COR-L47 (cell line): ENCODE measurements around the gene WNT2B.

ENCODE experiments used
- DNase-seq: peaks from one replicate; lab custom pipeline; 2025; lab: John Stamatoyannopoulos, UW

WNT2B gene

GRCh38 chr1:112527266-112528010 is 18.7 kb downstream of the WNT2B start:
- DNase-seq, result no peak

- no peak for DNase-seq
These were observed 19.3 kb downstream of the WNT2B start for GRCh38 chr1:112528076-112528475.

DNA sequence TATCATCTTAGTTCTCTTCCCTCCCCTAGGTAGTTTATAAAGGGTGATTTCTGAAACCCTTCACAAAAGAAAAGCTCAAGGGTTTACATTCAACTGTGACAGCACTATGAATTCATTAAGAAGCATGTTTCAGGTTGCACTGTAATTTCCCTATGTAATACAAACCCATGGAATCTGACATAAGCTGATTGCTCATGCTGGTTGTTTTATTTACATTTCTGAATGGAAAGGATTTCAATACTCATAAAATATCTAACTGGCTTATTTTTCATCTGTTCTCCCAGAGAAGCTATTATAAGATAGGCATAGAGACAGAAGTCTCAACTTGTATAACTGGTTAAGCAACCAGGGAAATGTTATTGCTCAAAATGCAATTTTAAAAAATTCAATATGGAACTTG is 20.5 kb downstream of the WNT2B start:
- DNase-seq, result no peak

- DNase-seq, result no peak
These were observed 22.1 kb downstream of the WNT2B start for GRCh38 chr1:112530832-112531231.

GRCh38 chr1:112532064-112532463 is 23.3 kb downstream of the WNT2B start:
- DNase-seq, result no peak

GRCh38 chr1:112533029-112533428 is 24.3 kb downstream of the WNT2B start:
- DNase-seq, result no peak

- DNase-seq, result no peak
These were observed 27.8 kb downstream of the WNT2B start for GRCh38 chr1:112536561-112536960.

- DNase-seq, result no peak
These were observed 28.7 kb downstream of the WNT2B start for GRCh38 chr1:112537456-112537855.

DNA sequence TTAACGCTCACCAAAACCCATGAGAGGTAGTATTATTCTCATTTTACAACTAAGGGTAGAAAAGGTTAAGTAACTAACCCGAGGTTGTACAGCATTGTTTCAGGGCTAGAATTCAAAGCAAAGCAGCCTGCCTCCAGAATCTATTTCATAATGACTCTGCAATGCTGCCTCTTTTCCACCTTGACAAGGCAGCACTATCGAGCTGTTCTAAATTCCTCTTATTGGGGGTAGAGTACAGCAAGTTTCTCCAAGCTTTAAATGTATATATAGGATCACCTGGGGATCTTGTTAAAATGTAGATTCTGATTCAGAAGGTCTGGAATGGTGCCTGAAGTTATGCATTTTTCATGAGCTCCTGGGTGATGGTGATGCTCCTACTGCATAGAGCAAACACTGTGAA is 30.1 kb downstream of the WNT2B start:
- no peak for DNase-seq

DNA sequence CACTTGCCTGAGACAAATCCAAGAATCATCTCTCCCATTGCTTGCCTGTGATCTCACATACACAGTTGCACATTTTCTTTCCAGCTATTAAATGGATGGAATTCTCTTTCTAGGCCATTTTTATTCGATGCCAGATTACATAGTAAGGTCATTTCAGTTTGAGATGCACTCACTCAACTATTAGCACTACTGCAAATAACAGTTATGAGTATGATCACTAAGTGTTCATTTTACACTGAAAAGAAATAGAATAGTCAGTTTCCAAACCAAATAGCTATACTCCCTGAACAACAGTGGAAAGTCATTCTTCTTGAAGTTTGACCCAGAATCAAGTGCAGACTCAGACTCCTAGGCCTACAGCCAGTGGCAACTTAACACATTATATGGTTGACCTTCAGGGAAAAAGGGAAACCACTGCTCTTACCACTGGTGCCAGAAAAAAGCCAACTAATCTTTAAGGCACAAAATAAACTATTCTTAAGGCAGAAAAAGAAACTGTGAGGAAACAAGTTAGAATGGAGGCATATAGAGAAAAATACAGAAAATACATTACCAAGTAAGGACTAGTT is 31.5 kb downstream of the WNT2B start:
- DNase-seq, result no peak

GRCh38 chr1:112541299-112541698 is 32.5 kb downstream of the WNT2B start:
- no peak for DNase-seq

DNA sequence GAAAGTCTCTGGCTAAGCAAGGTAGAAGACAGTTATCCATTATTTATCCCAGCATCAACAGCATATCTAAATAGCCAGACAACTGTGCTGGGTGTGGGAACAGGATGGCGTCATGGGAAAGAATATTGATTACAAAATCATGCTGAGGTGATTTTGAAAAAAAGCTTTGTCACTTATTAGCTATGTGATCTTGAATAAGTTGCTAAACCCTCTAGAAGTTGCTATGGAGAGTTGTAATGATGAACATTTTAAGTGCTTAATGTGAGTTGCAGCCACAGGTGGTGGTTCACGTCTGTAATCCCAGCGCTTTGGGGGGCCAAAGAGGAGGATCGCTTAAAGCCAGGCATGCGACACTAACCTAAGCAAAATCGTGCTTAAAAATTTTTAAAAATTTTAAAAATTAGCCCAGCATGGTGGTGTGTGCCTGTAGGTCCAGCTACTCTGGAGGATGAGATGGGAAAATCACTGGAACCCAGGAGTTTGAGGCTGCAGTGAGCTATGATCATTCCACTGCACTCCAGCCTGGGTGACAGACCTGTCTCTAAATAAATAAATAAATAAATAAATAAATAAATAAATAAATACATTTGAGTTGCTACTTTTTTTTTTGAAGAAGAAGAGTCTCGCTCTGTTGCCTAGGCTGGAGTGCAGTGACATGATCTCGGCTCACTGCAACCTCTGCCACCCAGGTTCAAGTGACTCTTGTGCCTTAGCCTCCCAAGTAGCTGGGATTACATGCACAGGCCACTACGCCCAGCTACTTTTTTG is 33.6 kb downstream of the WNT2B start:
- DNase-seq, result no peak

DNA sequence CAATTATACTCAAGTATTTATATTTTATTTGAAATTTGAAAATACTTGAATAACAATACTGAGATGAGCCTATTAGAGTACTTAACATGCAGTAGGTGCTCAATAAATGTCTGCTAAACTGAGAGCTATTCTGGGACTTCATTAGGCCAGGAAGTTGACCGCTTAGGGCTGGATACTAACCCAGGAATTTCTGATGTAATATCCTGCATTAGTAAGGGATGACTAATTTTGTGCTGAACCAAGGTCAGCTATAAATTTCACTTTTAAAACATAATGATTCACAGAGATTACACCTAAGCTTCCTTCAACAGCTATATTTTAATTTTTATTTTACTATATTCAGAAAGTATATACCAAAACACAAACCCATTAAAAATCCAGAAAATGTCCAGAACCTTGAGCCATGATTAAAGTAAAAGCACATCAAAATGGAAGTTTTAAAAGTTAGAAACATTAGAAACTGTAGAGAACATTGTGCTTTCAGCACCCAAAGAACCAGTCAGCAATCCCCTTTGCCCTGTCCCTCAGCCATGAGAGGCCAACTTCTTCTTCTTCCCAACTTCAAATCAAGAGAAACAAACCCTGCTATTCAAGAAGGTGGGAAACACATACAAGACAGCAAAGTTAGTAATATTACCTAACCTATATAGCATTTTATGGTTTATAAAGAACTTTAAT is 35.4 kb downstream of the WNT2B start:
- DNase-seq, result no peak

DNA sequence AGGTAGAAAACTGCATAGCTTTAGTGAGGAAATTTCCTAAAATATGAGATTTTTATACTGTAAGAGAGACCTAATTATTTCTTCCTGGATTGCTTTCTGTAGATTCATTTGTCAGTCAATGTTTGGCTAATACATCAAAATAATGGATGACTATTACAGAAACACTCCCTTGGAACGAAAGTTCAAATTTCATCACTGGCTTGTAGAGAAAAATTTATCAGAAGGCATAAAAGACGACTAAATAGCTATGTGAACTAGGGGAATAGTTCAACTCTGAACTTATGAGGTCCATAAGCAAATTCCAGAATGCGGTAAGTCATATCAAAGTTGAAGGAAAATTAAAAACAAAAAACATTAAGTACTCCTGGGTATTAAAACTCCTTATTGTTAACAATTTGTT is 36.0 kb downstream of the WNT2B start:
- no peak for DNase-seq

DNA sequence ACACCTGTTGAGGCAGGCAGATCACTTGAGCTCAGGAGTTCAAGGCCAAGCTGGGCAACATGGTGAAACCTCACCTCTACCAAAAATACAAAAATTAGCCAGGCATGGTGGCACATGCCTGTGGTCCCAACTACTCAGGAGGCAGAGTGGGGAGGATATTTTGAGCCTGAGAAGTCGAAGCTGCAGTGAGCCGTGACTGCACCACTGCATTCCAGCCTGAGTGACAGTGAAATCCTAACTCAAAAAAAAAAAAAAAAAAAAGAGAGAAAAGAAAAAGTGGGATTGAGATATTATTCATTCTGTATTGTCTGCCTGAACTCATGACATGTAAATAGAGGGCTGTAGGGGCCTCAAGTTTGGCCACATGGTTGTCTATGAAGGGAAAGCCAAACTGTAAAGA is 37.3 kb downstream of the WNT2B start:
- DNase-seq, result no peak

DNA sequence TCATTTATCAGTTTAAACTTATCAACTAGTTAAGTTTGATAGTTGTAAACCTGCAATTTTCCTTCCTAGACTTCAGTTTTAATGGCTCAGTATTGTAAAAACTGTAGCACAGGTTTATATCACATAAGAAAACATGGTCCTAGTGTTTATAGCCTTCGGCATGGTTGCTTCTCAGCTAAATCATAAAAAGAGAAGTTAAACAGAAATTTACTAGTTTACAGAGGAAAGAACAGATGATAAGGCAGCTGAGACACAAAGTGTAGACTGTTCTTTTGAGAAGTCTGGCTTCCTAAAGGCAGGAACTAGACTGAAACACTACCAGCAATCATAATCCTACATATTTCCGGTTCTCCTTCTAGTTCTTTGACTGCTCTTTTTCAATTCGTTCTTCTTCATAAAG is 39.8 kb downstream of the WNT2B start:
- no peak for DNase-seq

- no peak for DNase-seq
These were observed 40.8 kb downstream of the WNT2B start for GRCh38 chr1:112549590-112549989.

DNA sequence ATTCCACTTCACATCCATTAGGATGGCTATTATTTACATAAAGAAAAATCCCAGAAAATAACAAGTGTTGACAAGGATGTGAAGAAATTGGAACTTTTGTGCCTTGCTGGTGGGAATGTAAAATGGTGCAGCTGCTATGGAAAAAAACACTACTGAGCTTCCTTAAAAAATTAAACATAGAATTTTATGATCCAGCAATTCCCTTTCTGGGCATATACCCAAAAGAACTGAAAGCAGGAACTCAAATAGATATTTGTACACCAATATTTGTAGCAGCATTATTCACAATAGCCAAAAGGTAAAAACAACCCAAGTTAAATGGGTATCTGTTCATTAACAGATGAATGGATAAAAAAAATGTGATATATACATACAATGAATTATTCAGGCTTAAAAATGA is 45.6 kb downstream of the WNT2B start:
- DNase-seq, result no peak

DNA sequence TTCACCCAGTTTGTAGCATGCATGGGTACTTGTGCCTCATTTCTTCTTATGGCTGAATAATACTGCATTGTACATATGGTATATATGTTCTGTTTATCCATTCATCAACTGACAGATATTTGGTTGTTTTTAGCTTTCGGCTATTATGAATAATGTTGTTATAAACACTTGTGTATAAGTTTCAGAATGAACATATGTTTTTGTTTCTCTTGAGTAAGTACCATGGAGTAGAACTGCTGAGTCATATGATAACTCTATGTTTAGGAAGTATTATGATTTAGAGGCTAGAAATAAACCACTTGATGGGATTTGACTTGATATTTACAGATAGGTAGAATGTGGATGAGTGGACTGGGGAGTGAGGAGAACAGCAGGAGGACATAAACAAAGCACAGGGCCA is 48.6 kb downstream of the WNT2B start:
- no peak for DNase-seq

GRCh38 chr1:112558634-112559033 is 49.9 kb downstream of the WNT2B start:
- no peak for DNase-seq

DNA sequence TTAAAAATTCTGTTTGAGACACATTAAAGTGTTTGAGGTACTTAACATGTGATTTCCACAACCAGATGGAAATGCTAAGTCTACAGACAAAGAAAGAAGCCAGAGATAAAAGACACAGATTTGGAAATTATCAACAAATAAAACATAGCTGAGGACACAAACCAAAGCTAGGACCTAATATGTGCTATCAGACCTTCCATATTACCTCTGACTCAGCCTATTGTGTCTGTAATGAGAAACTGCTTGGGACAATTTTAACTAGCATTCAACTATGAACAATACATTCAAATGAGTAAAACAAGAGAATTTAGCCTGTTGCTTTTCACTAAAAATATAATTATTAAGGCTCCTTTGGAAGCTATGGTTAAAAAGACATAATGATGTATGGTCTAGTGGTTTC is 54.6 kb downstream of the WNT2B start:
- no peak for DNase-seq

DNA sequence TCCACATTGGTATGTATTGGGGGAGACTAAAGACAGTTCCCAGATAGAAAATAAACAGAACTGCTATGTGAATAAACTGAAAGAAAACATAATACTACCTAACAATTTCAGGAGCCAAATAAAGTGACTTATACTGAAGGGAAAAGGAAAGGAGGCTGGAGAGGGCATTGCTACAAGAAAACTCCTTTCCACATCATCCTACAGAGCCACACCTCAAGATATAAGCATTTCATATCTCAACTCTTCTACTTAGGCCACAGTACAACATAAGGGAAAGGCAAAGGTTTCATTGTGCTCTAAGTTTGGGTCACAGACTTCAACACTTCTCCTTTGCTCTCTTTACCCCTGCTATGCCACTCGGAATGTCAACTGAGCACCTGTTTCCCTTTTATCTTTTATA is 55.3 kb downstream of the WNT2B start:
- no peak for DNase-seq

DNA sequence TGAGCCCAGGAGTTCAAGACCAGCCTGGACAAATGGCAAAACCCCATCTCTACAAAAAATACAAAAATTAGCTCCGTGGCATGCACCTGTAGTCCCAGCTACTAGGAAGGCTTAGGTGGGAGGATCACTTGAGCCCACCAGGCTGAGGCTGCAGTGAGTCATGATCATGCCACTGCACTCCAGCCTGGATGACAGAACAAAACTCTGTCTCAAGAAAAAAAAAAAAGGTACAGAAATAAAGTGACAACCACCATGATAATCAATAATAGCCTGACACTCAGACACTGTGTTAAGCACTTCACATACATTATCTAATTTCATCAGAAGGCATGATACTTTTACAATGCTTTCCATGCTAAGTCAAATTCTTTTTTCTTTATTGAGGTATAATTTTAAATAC is 57.0 kb downstream of the WNT2B start:
- no peak for DNase-seq
